RWPE1 (cell line): ENCODE results near the gene DCTN2.

ENCODE experiments used
- CTCF ChIA-PET: fragments of 350-600 bp; sonication (Branson Sonifier 250); formaldehyde crosslinking; extraction: SDS; loops from one replicate; lab custom pipeline; 2021; lab: Yijun Ruan, JAX
- POLR2A ChIA-PET: fragments of 400-600 bp; formaldehyde crosslinking; extraction: SDS; loops from one replicate; lab custom pipeline; 2020; ENCODE audit warnings: antibody characterized with exemption; ENCODE audit not compliant: low non-redundant PET; lab: Yijun Ruan, JAX
- DNase-seq: peaks from one replicate; pipeline ENCODE4 v3.0.0; 2012; ENCODE audit warnings: low spot score
- H3K27ac ChIP-seq: fragments of 450-650 bp; 2 replicates; pipeline ENCODE4 v1.5.1; 2017
- CTCF ChIP-seq: fragments of 450-650 bp; conservative IDR thresholded peaks from 2 replicates; pipeline ENCODE4 v1.5.1; 2017; ENCODE audit warnings: low read depth, mild to moderate bottlenecking

Gene DCTN2

DNA sequence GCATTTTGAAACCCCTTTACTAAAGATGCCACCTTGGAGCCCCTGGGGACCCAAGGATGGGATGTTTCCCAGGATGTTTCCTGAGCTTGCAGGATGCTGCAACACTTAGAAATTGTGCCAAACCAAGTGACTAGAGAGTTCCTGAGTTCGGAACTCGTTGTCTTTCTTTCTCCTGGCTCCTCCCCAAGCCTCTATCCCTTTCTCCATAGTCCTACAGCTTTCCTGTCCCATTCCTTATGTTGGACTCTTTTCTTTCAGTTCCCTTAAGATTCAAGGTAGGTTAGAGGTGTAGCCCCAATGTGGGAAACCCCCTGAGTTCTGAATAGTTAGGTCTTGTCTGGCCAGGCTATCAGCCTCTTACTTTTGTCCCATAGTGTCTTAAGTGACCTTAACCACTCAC lies 1.5 kb upstream of the DCTN2 start:
- ChIA-PET POLR2A (no interaction called here), CTCF (interaction anchor here (0.5 kb wide), 1 partner anchor 227 kb away, joined by 3 read pairs; no protein-coding TSS in a partner anchor)
- no peak for DNase-seq
- no peak for TF ChIP-seq CTCF
- H3K27ac ChIP-seq, result no peak overlapping the region

- no peak overlapping the region for H3K27ac ChIP-seq
- POLR2A ChIA-PET, result no interaction called here
- no peak for TF ChIP-seq CTCF
- DNase-seq, result no peak
- CTCF ChIA-PET, result no interaction called here
Observed at GRCh38 chr12:57548013-57548315, 972 bp upstream of the DCTN2 start.

DNA sequence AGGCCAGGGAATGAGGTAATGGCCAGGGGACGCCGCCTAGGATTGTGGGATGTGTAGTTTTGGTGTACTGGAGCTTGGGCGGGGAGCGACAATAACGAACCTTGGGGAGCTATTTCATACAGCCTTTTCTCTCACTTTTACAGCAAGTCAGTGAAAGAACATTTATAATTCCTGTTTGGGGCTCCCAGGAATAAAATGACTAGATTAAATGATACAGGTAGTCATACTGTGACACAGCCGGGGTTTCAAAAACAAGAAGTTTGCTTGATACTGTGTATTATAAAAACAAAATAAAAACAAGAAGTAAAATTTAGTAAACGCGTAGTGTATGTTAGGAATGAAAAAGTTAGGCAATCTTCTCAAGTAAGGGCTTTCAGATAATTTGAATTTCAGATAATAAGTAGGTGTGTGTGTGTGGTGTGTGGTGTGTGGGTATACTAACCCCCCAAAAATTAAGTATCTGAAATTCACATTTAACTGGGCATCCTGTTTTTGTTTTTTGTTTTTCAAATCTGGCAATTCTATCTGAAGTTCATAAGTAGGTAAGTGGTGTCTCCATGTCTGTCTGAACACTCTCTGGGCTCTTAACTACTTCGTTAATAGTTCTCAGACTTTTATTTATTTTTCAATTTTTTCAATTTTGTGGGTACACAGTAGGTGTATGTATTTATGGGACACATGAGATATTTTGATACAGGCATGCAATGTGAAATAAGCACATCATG lies 458 bp upstream of the DCTN2 start:
- no peak for DNase-seq
- POLR2A ChIA-PET, result no interaction called here
- CTCF ChIA-PET, result interaction anchor here (0.8 kb wide), 1 partner anchor 12 kb away, joined by 5 read pairs; no protein-coding TSS in a partner anchor
- peak overlapping the region; percentile 81 for H3K27ac ChIP-seq
- no peak for TF ChIP-seq CTCF

DNA sequence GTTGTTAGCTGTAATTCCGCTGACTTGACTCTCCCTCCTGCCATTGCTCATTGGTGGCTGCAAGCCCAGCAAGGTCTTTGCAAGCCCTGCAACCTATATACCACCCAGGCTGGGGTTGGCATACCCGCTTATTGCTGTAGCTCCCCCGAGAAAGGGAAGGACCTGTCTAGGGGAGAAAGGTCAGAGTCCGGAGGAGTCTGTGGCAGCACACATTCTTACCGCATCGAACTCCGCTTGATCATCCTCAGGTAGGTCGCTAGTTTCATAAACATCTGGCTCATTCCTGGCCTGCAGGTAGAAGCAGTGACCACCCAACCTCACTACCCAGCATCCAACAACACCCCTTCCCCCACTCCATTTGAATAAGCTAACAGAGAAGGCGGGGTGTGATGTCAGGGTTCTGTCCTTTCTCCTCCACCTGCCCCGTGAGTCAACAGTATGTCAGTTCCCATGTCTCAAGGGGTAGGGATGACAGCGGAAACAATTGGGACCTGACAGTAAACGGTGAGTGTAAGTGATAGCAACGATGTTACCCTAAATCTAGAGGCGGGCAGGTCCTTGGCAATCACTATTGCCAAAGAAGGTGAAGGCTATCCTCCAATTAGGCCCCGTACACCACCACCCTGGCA lies 1.1 kb downstream of the DCTN2 start:
- DNase-seq, result peak; percentile 71
- H3K27ac ChIP-seq, result peak overlapping the region; percentile 81
- TF ChIP-seq CTCF, result no peak
- POLR2A ChIA-PET, result interaction anchor here (0.7 kb wide), 1 partner anchor 183 kb away, joined by 3 read pairs; no protein-coding TSS in a partner anchor
- CTCF ChIA-PET, result no interaction called here

- H3K27ac ChIP-seq, result no peak overlapping the region
- POLR2A ChIA-PET, result no interaction called here
- DNase-seq, result no peak
- TF ChIP-seq CTCF, result no peak
- CTCF ChIA-PET, result no interaction called here
Observed at GRCh38 chr12:57543581-57543980, 3.4 kb downstream of the DCTN2 start.

GRCh38 chr12:57541717-57542116 lies 5.3 kb downstream of the DCTN2 start:
- H3K27ac ChIP-seq, result no peak overlapping the region
- no peak for TF ChIP-seq CTCF
- DNase-seq, result no peak
- ChIA-PET POLR2A (no interaction called here), CTCF (interaction anchor here (0.7 to 1.1 kb wide), 2 partner anchors 17 to 215 kb away, joined by 3 to 4 read pairs; no protein-coding TSS in a partner anchor)
